Left cardiac atrium (tissue), 4 donors: Measurements from ENCODE around the gene KAZN. TPM values are rescaled to one million over a fixed set of nuclear protein-coding genes. Genes with fewer than 3 reads are reported as not detected.

Experiments
- ATAC-seq, 2 donors: fragments of 200-7000 bp; cut with Tn5 transposase; one replicate each; pipeline ENCODE4 v1.9.1; 2020; ENCODE audit warnings: mild to moderate bottlenecking in 2 of 2, moderate library complexity in 2 of 2
- DNase-seq: peaks from one replicate; pipeline ENCODE4 v3.0.0-alpha.2; 2020
- intact Hi-C, 2 donors: fragments of 100-400 bp; cut with DNase I; formaldehyde crosslinking; loops; one replicate each; pipeline versions ENCODE4 v1.14.1 to v1.15.1; 2022 to 2023
- total RNA-seq, 2 donors: library from RNA; stranded (reverse); fragmentation: NEBNext Ultra II Directional; extraction: Animal tissue kit (Norgen Biotek cat#: 25700); gene quantifications; one replicate each; pipeline ENCODE4 v1.2.1, GENCODE V29; 2021
- donor health status: DM: no; HTN: yes; CAD: no.
- donor health status: DM: no; HTN: yes; CAD: no; lungs with severe emphysema.
- donor health status: DM: yes; HTN: yes; CAD: no.
- donor health status: Dilated cardiomyopathy.

Gene KAZN
- total RNA-seq, 2 donors from 2014 or later = 12.6 to 15.7 TPM

GRCh38 chr1:14946011-14946359 is 347.5 kb downstream of the KAZN start:
- intact Hi-C loops = no loop called here
- DNase-seq (no peak), ATAC-seq (no peak)

- peak in 1 of 2 donors; percentile 74 for ATAC-seq
- intact Hi-C loops = no loop called here
- peak; percentile 48 for DNase-seq
Measured at GRCh38 chr1:14946684-14947238, 348.3 kb downstream of the KAZN start.

- intact Hi-C loops = no loop called here
- no peak for ATAC-seq
Measured at GRCh38 chr1:14947421-14947820, 348.9 kb downstream of the KAZN start.

GRCh38 chr1:14948112-14948652 is 349.7 kb downstream of the KAZN start:
- intact Hi-C loops = no loop called here
- no peak for ATAC-seq
- no peak for DNase-seq

More at GRCh38 chr1:14947421-14947820, 348.9 kb downstream of the KAZN start:
- no peak for DNase-seq

GRCh38 chr1:14949270-14949835 is 350.9 kb downstream of the KAZN start:
- intact Hi-C loops = no loop called here
- ATAC-seq = no peak
- no peak for DNase-seq

GRCh38 chr1:14949836-14950713 is 351.6 kb downstream of the KAZN start:
- DNase-seq (no peak), ATAC-seq (no peak)
- intact Hi-C loops = no loop called here

- intact Hi-C loops = no loop called here
- ATAC-seq (no peak), DNase-seq (no peak)
Measured at GRCh38 chr1:14951766-14952165, 353.3 kb downstream of the KAZN start.

- no peak for DNase-seq
- ATAC-seq = peak; percentile 18 to 43
- intact Hi-C loops = no loop called here
Measured at GRCh38 chr1:14952626-14953314, 354.3 kb downstream of the KAZN start.

- no peak for DNase-seq
- intact Hi-C loops = no loop called here
- peak in 1 of 2 donors; percentile 29 for ATAC-seq
Measured at GRCh38 chr1:14954210-14954609, 355.7 kb downstream of the KAZN start.

- ATAC-seq (no peak), DNase-seq (no peak)
- intact Hi-C loops = no loop called here
Measured at GRCh38 chr1:14954930-14955329, 356.4 kb downstream of the KAZN start.

- intact Hi-C loops = no loop called here
- DNase-seq (no peak), ATAC-seq (no peak)
Measured at GRCh38 chr1:14955402-14955801, 356.9 kb downstream of the KAZN start.

GRCh38 chr1:14955976-14956375 is 357.5 kb downstream of the KAZN start:
- intact Hi-C loops = no loop called here
- DNase-seq (no peak), ATAC-seq (no peak)

- no peak for DNase-seq
- no peak for ATAC-seq
- intact Hi-C loops = no loop called here
Measured at GRCh38 chr1:14956579-14957195, 358.2 kb downstream of the KAZN start.

GRCh38 chr1:14957375-14958098 is 359.1 kb downstream of the KAZN start:
- ATAC-seq = no peak
- no peak for DNase-seq
- intact Hi-C loops = no loop called here

GRCh38 chr1:14958249-14959058 is 360.0 kb downstream of the KAZN start:
- intact Hi-C loops = no loop called here
- DNase-seq (no peak), ATAC-seq (no peak)

- no peak for ATAC-seq
- no peak for DNase-seq
- intact Hi-C loops = no loop called here
Measured at GRCh38 chr1:14959059-14959694, 360.7 kb downstream of the KAZN start.

GRCh38 chr1:14961661-14962267 is 363.3 kb downstream of the KAZN start:
- intact Hi-C loops = no loop called here
- DNase-seq = no peak
- peak; percentile 48 to 52 for ATAC-seq
